22Rv1 (cell line): Measurements from ENCODE around the gene RABGGTA.

ENCODE experiments used
- CTCF ChIP-seq: fragments of 450-650 bp; IDR thresholded peaks from 2 replicates; pipeline ENCODE4 v1.5.1; 2017; ENCODE audit warnings: mild to moderate bottlenecking
- ZFX ChIP-seq: fragments of 450-650 bp; IDR thresholded peaks from 2 replicates; pipeline ENCODE4 v1.6.1; 2017; ENCODE audit warnings: antibody characterized with exemption, borderline replicate concordance

- TF ChIP-seq CTCF = peak; percentile 56
- no peak for TF ChIP-seq ZFX
Observed at GRCh38 chr14:24279301-24280186, 8.1 kb upstream of the RABGGTA start.
